Hippocampal formation (tissue), 2 donors: Measurements from ENCODE around the gene MIF4GD.
"Not testable (repeated sequence)": the region's sequence is repeated elsewhere in the genome, so short reads cannot be mapped to it uniquely, and the experiment has no call there.

Source experiments
- DNase-seq, 2 donors: peaks; one replicate each; lab custom pipeline; 2025; lab: John Stamatoyannopoulos, UW

The MIF4GD gene

GRCh38 chr17:75288770-75289114 lies 17.7 kb upstream of the MIF4GD start:
- DNase-seq: no peak

DNA sequence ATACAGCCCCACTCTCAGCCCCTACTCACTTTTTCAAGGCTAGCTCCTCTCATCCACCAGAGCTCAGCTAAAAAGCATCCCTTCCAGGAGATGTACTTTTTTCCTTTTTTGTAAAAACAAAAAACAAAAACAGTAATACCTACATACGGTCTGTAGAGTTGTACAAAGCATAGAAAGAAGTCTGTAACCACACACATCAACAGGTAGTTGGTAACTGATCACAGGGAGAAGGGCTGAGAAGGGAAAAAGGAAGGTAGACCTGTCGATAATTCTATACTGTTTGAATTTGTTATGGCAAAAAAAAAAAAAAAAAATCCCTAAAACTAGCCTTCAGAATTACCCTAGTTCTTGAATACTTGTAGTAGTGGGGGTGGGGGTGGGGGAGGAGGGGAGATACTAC lies 17.3 kb upstream of the MIF4GD start:
- DNase-seq: no peak

DNA sequence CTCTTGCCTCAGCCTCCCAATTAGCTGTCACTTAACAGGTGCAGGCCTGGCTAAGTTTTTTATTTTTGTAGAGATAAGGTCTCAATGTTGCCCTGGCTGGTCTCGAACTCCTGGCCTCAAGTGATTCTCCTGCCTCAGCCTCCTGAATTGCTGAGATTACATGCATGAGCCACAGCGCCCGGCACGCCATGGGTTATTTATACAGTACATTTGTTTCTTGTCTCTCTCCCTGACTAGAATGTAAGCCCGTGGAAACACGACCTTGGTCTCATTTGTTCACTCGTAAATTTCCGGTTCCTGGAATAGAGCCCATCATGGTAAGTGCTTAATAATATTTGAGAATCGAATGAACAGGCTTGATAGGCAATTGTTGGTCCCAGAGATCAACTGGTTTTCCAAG lies 16.2 kb upstream of the MIF4GD start:
- DNase-seq: no peak

DNA sequence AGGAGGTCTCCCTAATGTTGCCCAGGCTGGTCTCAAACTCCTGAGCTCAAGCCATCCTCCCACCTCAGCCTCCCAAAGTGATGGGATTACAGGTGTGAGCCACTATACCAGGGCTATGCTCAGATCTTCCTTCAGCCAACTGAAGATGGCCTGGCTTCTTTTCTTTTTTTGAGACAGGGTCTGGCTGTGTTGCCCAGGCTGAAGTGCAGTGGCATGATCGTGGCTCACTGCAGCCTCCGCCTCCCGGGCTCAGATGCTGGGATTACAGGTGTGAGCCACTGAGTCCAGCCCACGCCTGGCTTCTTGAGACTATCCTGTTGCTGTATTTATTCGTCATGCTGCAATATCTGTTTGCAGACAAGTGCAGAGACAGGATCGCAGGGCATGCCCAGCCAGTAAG lies 14.1 kb upstream of the MIF4GD start:
- no peak for DNase-seq

GRCh38 chr17:75280189-75280588 lies 9.2 kb upstream of the MIF4GD start:
- not testable (repeated sequence) for DNase-seq

DNA sequence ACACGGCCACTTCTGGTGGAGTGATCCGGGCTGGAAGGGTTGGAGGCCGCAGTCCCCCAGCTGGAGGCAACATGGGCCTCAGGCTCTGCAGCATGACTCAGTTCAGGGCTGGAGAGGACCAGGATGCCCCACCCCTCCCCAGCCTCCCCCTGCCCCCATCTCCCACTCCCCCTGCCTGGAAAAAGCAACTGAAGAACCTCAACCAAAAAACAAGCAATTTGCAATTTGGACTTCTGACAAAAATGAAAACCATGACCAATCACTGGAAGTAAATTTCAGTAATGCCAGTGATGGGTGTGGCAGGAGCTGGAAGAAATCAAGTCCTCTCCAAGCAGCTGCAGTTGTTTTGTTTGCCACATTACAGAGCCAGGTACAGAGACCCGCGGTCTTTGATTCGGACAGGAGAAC lies 6.6 kb upstream of the MIF4GD start:
- no peak for DNase-seq

DNA sequence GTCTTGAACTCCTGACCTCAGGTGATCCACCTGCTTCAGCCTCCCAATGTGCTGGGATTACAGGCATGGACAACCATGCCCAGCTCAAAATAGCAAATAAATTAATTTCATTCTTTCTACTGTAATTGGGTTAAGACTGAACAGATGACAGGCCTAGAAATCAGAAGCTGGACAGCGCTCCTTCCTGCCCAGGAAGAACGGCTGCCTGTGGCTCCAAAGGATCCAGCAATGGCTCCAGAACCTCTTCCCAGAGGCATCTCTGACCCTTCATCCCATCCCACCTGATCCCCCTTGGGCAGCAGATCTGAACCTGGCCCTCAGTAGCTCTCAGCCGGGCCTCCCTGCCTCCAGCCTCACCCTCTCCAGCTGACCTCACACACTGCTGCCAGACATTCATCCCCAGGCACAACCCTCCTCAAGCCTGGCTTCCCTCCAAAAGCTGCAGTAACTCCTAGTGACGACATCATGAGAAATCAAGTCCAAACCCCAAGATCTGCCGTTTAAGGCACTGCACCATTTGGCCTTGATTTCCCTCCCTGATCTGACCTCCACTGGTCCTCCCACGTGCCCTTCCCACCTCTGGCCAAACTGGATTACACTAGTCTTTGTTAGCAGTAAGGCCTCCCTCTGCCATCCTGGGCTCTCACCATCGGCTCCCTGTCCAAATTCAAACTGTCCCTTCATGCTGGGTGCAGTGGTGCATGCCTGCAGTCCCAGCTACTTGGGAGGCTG lies 3.1 kb upstream of the MIF4GD start:
- no peak for DNase-seq

DNA sequence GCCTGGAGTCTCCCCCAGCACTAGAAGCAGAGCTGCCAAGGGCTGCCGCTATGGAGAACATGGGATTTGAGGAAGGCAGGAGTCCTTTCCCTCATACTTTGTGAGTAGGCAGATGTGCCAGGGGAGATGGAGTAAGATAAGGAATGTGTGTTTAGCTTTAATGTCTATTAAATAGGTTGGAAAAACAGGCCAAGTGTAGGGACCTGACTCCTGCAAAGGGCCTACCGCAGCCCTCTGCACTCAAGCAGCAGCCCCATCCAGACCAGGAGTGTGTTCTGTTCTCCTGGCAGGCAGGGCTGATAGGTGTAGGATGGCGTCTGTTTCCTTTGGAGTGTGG lies 1.8 kb upstream of the MIF4GD start:
- no peak for DNase-seq

DNA sequence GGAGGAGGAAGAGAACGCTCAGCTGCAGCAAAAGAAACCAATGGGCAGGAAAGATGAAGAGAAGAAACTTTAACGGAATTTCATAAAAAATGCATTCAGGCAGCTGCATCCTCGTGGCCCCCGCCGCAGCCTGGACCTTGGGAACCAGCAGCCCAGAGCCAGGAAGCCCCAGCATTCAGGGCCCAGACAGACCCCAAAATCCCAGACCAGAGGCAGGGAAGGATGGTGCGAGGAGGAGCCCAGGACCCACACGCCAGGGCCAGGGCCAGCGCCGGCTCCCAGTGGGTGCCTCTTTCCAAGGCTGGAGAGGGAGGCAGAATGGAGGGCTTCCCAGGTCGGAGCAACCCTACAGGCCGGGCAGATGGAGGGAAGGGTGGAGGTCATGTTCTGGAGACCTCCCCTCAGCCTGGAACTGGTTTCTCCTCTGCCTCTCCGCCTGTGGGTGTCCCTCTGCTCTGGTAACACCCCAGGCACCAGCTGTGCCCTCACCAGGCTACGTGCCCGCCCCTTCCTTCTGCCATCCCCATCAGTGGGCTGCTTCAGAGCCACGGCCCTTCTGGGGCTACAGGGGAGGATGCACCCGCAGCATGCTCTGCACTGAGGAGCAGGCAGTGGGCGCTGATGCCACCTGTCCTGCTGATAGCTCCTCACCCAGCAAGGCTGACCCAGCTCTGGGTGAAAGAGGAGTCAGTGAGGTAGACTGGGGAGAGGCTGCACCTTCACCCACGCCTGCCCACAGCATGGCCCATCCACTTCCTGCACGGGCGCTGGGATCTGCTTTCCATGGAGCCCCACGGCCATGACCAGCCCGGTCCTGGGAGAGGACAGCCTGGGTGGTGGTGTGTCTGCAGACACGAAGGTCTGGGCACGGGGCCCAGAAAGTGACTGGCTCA lies 1.2 kb upstream of the MIF4GD start:
- DNase-seq: no peak

DNA sequence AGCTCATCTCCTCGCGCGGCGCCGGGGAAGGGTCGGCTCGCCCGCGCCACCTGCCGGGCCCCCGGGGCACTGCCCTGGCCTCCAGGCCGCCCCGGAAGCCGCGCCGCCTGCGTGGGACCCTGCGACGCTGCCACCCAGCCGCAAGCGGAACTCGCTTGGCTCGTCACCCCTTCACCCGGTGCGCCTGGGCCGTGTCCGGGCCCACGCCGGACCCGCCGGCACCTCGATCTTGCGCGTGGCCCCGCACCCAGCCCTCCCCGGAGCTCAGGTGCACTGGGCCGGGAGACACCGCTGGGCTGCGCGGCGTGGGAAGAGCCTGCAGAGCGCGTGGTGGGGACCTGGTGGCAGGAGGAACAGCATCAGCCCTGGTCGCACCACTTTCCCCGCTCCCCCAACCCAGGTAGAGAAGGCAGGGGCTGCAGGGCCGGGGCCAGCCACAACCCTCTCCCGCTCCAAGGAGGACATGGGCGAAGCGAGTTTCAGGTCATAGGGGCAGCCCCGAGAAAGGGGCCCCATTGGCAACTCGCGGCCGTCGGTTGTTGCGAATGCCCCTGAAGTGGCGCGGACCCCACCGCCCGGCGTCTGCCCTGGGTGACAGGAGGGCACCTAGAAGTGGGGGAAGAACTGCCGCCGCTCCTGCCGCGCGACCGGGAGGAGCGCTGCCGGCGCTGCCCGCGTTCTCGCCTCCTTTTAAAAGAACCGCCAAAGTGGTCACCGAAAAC lies 363 bp upstream of the MIF4GD start:
- DNase-seq: peak; percentile 41 to 72

GRCh38 chr17:75270218-75270965 lies 639 bp downstream of the MIF4GD start:
- DNase-seq: peak in 1 of 2 donors; percentile 60

- DNase-seq: no peak
Observed at GRCh38 chr17:75269844-75270217, 1.2 kb downstream of the MIF4GD start.

DNA sequence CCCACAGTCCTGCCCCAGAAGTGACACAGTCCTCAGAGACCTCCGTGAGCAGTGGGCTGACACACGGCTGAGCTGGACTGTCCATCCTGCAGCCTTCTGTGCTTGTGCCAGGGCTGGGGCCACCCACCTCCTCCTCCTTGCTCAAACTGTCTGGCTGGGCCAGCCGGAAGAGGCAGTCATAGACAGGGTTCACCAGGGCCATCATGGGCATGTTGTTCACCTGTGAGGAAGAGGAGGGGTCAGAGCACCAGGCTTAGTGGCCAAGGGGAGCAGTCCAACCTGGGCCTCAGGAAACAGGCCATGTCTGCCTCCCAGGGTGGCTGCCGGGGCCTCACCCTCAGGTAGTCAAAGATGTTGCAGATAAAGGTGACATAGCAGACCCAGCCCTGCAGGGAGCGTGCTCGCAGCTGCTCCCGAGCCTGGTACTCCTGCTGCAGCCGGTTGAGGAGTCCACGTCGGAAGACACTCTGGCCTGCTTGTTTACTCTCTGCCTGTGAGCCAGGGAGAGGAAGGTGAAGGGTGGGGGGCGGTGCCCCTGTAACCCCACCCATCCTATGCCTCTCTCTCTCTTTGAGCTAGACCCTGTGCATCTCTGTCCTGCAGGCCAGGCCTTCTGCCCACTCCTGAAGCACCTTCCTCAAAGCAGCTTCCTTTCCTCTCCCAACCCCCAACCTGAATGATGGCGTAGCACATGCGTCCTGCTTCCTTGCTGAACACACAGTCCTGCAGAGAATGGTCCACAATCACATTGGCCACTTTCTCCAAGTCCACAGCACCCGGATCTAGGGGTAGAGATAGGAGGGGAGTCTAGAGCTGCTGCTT lies 3.4 kb downstream of the MIF4GD start:
- DNase-seq: no peak

DNA sequence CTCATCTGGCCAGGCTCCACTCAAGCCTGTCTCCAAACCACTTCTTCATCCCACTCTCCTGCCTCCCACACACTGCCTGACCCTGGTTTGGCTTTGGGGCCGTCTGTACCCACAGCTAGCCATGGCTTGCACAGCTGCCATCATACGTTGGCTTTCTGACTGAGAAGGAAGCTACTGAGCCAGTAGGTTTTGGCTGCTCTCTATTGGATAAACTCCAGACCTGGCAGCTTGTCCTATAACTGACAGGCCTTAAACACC lies 3.9 kb downstream of the MIF4GD start:
- peak in 1 of 2 donors; percentile 34 for DNase-seq

- DNase-seq: peak in 1 of 2 donors; percentile 32
Observed at GRCh38 chr17:75266316-75267152, 4.5 kb downstream of the MIF4GD start.

DNA sequence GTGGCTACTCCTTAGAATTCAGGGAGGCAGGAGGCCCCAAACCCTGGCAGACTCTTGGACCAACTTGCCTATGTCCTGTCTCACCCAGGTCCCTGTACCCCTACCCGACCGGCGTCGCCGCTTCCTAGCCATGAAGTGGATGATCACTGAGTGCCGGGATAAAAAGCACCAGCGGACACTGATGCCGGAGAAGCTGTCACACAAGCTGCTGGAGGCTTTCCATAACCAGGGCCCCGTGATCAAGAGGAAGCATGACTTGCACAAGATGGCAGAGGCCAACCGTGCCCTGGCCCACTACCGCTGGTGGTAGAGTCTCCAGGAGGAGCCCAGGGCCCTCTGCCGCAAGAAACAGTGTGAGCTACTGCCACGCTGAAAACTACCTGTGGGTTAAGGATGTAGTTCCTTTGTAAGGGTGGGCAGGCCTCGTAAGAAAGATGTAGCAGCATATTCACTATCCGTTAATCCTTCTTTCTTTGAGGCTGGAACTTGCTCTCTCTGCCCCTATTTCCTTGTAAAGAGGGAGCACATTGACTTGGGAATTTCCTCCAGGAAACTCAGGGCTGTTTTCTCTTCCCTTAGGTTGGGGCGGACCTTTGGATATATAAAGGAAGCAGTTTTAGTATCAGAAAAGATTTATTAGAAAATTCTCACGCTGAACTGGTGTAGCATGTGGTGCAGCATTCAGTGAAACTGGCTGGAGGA lies 5.3 kb downstream of the MIF4GD start:
- no peak for DNase-seq

DNA sequence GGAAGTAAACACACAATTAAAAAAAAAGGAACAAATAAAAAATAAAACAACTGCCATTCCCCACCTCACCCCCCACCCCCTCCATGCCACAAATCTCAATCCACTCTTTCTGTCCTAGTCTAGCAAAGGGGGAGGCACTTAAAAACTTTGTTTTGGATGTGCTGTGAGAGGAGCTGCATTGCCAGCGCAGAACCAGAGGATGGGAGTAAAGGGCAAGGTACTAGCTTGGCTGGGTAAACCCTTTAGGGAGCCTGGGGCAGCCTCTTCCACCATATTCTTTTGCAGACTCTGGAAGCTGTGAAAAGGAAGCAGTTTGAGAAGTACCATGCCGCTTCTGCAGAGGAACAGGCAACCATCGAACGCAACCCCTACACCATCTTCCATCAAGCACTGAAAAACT lies 8.0 kb downstream of the MIF4GD start:
- DNase-seq: no peak

DNA sequence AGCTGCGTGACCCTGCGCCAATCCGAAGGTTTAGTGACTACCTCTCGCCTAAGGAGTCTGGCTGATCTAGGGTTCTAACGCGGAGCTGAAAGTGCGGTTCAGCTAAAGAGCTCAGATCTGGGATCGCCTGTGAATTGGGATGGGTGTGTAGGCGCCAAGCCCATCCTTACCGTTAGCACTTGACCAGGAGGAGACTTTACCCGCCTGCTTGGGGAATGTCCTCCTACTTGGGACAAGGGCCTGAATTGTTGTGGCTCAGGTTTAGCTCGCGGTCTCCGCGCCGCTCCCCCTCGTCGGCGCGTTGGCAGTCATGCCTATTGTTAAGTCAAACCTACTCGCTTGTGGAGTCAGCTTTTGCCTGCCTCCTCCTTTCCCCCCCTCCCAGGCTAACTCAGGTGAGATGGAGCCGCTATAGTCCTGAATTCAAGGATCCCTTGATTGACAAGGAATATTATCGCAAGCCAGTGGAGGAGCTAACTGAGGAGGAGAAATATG lies 8.9 kb downstream of the MIF4GD start:
- no peak for DNase-seq

DNA sequence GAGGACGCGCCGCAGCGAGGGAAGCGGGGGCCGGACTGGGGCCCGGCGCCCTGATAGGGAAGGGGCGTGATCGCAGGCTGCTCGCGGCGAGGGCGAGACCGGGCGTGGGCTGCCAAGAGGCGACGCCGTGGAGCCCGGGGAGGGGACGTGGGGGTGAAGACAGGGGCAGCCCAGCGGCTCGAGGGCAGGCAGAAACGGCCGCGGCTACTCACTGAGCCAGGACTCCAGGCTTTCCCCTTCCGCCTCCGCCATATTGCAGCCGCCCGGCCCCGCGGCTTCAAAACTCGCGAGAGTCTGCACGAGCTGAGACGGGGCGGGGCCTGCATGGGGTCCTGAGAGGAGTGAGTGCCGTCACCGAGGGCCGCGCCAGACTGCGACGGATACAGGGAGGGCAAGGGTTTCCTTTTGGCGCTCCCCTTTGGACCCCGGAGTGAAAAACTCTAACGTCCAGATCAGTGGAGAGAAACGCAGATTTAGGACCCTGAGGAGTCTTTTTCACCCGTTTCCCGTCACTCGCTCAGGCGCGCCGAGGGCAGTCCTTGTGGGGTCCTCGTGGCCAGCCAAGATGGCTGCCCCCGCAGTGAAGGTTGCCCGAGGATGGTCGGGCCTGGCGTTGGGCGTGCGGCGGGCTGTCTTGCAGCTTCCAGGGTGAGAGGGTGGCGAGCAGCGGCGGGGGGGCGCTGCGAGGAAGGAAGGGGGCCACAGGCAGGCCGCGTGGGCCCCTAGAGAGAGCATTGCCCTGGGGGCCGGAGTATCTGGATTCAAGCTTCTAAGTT lies 9.5 kb downstream of the MIF4GD start, which contains the start of the genes GGA3 and MRPS7:
TSS of gene GGA3 (minus strand) at position 271 of the 776 bp plus-strand sequence. CDS start at position 252, 19 bp downstream.
TSS of gene MRPS7 (plus strand) at position 544 of the 776 bp plus-strand sequence. CDS start at position 566, 22 bp downstream.
- DNase-seq: peak; percentile 86 to 92
